ENCODE data around the gene TP53BP2.
"Not testable (repeated sequence)": the region's sequence is repeated elsewhere in the genome, so short reads cannot be mapped to it uniquely, and the experiment has no call there.

The TP53BP2 gene

GRCh38 chr1:223845810-223846682 is at the start of gene TP53BP2:
Gene TP53BP2 (minus strand): TSS chr1:223845947. CDS start chr1:223845680, 267 bp downstream.
- DNase-seq (ENCODE audit: low read depth) = peak; percentile 91
- peak within 1 kb of the TSS; percentile 79 for H3K4me3 ChIP-seq (ENCODE audit: low read depth, low read length)
- TF ChIP-seq CTCF (IDR thresholded peaks at IDR 0.05; ENCODE audit: low read depth, low read length) = peak; percentile 53
- TF ChIP-seq MYC (IDR thresholded peaks at IDR 0.05; ENCODE audit: low read depth, low read length) = no peak; the same call in 1 of the 2 replicates
- peak; percentile 5 for TF ChIP-seq MAX (IDR thresholded peaks at IDR 0.05; ENCODE audit: low read depth, low read length)
- TF ChIP-seq POLR2A (IDR thresholded peaks at IDR 0.05; ENCODE audit: extremely low read depth, insufficient read length) = peak; percentile 59

DNA sequence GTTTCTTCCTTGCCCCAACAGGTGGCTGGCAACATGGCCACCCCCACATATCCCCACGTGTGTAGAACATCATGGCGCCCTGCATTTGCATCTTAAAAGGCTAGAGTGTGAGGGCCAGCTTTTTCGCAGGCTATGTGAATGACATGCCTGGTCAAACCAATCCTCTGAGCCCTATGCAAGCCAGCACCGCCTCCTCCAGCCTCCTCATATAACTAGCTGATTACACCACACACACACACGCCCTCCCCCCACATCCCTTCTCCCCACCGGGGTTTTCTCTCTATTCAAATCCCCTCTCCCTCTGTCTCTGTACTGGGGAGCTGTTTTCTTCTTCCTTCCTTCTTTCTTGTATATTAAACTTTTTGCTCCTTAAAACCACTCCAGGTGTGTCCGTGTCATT is 44.7 kb upstream of the TP53BP2 start:
- not testable (repeated sequence) for DNase-seq (ENCODE audit: low read depth); H3K4me3 ChIP-seq (ENCODE audit: low read depth, low read length)

DNA sequence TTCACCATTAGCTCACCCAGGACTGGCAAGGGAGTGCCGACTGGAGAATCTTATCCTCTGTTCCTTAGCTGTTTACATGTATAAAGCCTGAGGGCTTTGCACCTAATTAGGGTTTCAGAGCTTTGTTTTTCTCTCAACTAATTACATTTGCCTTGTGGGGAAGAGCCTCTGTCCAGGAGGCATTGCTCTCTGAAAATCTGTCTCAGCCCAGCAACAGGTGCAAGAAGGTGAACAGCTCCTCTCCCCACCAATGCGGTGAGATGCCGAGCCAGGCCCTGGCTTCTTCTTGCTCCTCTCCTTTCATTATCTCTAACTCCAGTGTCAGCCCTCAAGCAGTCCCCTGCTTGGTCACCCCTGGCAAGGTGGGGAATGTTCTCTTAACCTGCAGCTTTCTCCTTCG is 43.6 kb upstream of the TP53BP2 start:
- not testable (repeated sequence) for H3K4me3 ChIP-seq (ENCODE audit: low read depth, low read length); DNase-seq (ENCODE audit: low read depth)

- no peak overlapping the region for H3K4me3 ChIP-seq (ENCODE audit: low read depth, low read length)
- no peak for DNase-seq (ENCODE audit: low read depth)
- no peak for TF ChIP-seq POLR2A (IDR thresholded peaks at IDR 0.05; ENCODE audit: extremely low read depth, insufficient read length)
- TF ChIP-seq MYC (IDR thresholded peaks at IDR 0.05; ENCODE audit: low read depth, low read length) = no peak
- no peak for TF ChIP-seq CTCF (IDR thresholded peaks at IDR 0.05; ENCODE audit: low read depth, low read length)
- no peak for TF ChIP-seq MAX (IDR thresholded peaks at IDR 0.05; ENCODE audit: low read depth, low read length)
Observed at GRCh38 chr1:223887747-223888418, 42.1 kb upstream of the TP53BP2 start.

DNA sequence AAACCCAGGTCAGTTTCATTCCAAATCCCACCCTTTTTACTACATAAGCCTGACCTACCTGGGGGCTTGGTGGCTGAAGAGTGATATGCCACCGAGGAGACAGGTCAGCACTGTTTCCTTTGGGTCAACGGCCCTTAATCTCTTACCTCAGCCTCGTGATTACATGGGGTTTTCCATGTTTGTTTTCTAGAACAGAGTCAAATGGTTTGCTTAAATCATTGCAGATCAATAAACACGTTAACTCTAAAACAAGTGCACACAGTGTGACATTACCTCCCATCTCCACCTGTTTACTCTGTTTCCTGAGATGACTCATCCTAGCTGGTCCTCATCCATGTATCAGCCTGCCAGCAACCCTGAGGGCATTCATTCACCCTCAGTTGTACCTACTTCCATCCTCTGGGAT is 40.8 kb upstream of the TP53BP2 start:
- no peak overlapping the region for H3K4me3 ChIP-seq (ENCODE audit: low read depth, low read length)
- DNase-seq (ENCODE audit: low read depth) = no peak
- TF ChIP-seq CTCF (IDR thresholded peaks at IDR 0.05; ENCODE audit: low read depth, low read length) (no peak), MYC (IDR thresholded peaks at IDR 0.05; ENCODE audit: low read depth, low read length) (no peak), MAX (IDR thresholded peaks at IDR 0.05; ENCODE audit: low read depth, low read length) (no peak), POLR2A (IDR thresholded peaks at IDR 0.05; ENCODE audit: extremely low read depth, insufficient read length) (no peak)

DNA sequence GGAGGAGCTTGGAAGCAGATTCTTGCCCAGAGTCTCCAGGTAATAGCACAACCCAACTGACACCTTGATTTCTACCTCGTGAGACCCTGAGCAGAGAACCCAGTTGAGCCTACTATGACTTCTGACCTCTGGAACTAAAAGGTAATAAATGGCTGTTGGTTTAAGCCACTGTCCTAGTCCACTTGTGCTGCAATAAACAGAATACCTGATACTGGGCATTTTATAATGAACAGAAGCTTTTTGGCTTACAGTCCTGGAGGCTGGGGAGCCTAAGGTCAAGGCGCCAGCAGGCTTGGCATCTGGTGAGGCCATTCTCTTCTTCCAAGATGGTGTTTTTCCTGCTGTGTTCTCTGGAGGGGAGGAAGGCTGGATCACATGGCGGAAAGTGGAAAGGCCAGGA is 39.9 kb upstream of the TP53BP2 start:
- TF ChIP-seq POLR2A (IDR thresholded peaks at IDR 0.05; ENCODE audit: extremely low read depth, insufficient read length) = no peak
- no peak for TF ChIP-seq CTCF (IDR thresholded peaks at IDR 0.05; ENCODE audit: low read depth, low read length)
- TF ChIP-seq MYC (IDR thresholded peaks at IDR 0.05; ENCODE audit: low read depth, low read length) = no peak
- no peak for TF ChIP-seq MAX (IDR thresholded peaks at IDR 0.05; ENCODE audit: low read depth, low read length)
- no peak for DNase-seq (ENCODE audit: low read depth)
- no peak overlapping the region for H3K4me3 ChIP-seq (ENCODE audit: low read depth, low read length)
